Dendritic cell treated with granulocyte-macrophage colony-stimulating factor and Interleukin-4, amounts not matched to agents 40 ng/mL and 50 ng/mL, for 4 days (primary cell): ENCODE data around the gene DNAJC4.

Experiments
- H3K27ac Mint-ChIP-seq: one replicate; pipeline ENCODE4 v1.8.0; 2022; ENCODE audit warnings: mild to moderate bottlenecking, mixed read lengths
- H3K27me3 Mint-ChIP-seq: one replicate; pipeline ENCODE4 v1.8.0; 2022; ENCODE audit warnings: mild to moderate bottlenecking, mixed read lengths
- H3K36me3 Mint-ChIP-seq: one replicate; pipeline ENCODE4 v1.8.0; 2022; ENCODE audit warnings: low read depth, mixed read lengths
- H3K4me1 Mint-ChIP-seq: one replicate; pipeline ENCODE4 v1.8.0; 2022; ENCODE audit warnings: low read depth, mixed read lengths
- H3K4me3 Mint-ChIP-seq: one replicate; pipeline ENCODE4 v1.8.0; 2022; ENCODE audit warnings: mild to moderate bottlenecking, moderate library complexity, mixed read lengths
- H3K9me3 Mint-ChIP-seq: one replicate; pipeline ENCODE4 v1.8.0; 2022; ENCODE audit warnings: mixed read lengths
- intact Hi-C: fragments of 100-400 bp; cut with micrococcal nuclease; formaldehyde crosslinking; loops from one replicate; pipeline ENCODE4 v1.15.0; 2022

DNAJC4 gene

DNA sequence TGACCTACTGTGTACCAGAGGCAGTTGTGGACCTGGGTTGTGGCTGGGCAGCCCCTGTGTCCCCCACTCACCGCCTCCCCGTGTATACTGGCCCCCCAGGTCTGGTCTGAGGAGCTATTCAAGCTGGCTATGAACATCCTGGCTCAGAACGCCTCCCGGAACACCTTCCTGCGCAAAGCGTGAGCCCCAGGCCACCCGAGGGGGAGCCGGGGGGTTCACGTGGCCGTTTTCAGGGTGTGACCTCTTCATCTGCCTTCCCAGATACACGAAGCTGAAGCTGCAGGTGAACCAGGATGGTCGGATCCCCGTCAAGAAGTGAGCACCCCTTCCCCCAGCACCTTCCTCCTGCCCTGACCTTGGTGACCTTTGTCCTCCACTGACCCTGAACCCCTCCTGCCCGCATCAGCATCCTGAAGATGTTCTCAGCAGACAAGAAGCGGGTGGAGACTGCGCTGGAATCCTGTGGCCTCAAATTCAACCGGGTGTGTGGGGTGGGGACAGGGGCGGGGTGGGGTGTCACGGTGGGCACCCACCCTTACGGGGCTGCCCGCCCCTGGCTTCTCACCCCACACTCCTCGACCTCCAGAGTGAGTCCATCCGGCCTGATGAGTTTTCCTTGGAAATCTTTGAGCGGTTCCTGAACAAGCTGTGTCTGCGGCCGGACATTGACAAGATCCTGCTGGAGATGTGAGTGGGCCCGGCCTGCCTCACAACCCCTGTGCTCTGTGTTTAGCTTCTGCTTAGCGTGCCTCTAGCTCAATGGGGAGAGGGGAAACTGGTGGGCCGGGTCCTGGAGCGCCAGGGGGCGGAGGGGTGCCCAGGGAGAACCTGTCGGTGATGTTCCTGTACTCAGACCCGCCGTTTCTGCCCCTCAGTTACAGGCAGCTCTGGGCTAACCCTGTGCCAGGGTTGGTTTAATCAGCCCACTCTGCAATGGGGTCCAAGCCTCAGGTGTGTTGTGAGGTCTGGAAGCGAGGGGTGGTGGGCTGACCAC lies 25.1 kb downstream of the DNAJC4 start:
- no peak overlapping the region for H3K27ac Mint-ChIP-seq
- peaks cover 47% of the 10 kb centered on the region for H3K4me1 Mint-ChIP-seq
- intact Hi-C loops, result no loop called here
- no peak overlapping the region for H3K4me3 Mint-ChIP-seq
- H3K9me3 Mint-ChIP-seq, result no peaks in the 10 kb centered on the region
- H3K27me3 Mint-ChIP-seq, result peaks cover 4% of the 10 kb centered on the region
- H3K36me3 Mint-ChIP-seq, result peaks cover 83% of the 10 kb centered on the region

DNA sequence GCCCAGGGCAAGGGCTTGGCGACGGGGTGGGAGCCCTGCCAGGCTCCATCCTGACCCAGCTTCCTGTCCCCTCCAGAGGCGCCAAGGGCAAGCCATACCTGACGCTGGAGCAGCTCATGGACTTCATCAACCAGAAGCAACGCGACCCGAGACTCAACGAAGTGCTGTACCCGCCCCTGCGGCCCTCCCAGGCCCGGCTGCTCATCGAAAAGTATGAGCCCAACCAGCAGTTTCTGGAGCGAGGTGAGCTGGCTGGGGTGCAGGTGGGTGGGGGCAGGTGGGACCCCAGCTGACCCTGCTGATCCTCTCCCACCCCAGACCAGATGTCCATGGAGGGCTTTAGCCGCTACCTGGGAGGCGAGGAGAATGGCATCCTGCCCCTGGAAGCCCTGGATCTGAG lies 26.0 kb downstream of the DNAJC4 start:
- Mint-ChIP-seq H3K4me3 (no peak overlapping the region), H3K27me3 (no peaks in the 10 kb centered on the region), H3K4me1 (peaks cover 38% of the 10 kb centered on the region), H3K36me3 (peaks cover 91% of the 10 kb centered on the region), H3K9me3 (no peaks in the 10 kb centered on the region), H3K27ac (no peak overlapping the region)
- intact Hi-C loops, result no loop called here

DNA sequence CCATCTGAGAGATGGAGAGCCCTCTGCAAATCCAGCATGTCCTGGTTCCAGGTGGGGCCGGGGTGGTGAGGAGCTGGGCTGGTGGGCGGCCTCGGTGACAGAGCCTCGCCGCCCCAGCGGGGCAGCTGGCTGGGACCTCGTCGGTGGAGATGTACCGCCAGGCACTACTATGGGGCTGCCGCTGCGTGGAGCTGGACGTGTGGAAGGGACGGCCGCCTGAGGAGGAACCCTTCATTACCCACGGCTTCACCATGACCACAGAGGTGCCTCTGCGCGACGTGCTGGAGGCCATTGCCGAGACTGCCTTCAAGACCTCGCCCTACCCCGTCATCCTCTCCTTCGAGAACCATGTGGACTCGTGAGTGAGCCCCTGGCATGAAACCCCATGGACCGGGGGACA lies 28.0 kb downstream of the DNAJC4 start:
- peaks cover 22% of the 10 kb centered on the region for H3K4me1 Mint-ChIP-seq
- no peaks in the 10 kb centered on the region for H3K9me3 Mint-ChIP-seq
- H3K4me3 Mint-ChIP-seq, result no peak overlapping the region
- no peak overlapping the region for H3K27ac Mint-ChIP-seq
- no peaks in the 10 kb centered on the region for H3K27me3 Mint-ChIP-seq
- peaks cover 100% of the 10 kb centered on the region for H3K36me3 Mint-ChIP-seq
- intact Hi-C loops, result no loop called here

DNA sequence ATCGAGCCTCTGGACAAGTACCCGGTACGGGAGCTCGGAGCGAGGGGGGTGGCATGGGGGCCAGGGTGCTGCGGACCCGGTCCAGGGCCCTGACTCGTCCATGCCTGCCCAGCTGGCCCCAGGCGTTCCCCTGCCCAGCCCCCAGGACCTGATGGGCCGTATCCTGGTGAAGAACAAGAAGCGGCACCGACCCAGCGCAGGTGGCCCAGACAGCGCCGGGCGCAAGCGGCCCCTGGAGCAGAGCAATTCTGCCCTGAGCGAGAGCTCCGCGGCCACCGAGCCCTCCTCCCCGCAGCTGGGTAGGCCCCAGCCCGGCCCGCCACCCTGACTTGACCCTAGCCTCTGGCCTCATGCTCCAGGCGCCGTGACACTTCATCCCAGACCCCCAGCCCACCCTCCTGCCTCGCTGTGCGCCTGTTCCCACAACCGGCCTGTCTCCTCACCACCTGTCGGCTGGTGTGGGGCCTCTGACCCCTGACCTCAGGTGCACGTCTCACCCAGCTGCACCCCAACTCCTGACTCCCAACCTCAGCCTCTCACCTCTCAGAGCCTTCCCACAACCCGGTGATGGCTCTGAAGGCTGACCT lies 28.7 kb downstream of the DNAJC4 start:
- H3K4me3 Mint-ChIP-seq, result no peak overlapping the region
- H3K9me3 Mint-ChIP-seq, result no peaks in the 10 kb centered on the region
- intact Hi-C loops, result no loop called here
- no peaks in the 10 kb centered on the region for H3K27me3 Mint-ChIP-seq
- peaks cover 15% of the 10 kb centered on the region for H3K4me1 Mint-ChIP-seq
- H3K36me3 Mint-ChIP-seq, result peaks cover 100% of the 10 kb centered on the region
- no peak overlapping the region for H3K27ac Mint-ChIP-seq

DNA sequence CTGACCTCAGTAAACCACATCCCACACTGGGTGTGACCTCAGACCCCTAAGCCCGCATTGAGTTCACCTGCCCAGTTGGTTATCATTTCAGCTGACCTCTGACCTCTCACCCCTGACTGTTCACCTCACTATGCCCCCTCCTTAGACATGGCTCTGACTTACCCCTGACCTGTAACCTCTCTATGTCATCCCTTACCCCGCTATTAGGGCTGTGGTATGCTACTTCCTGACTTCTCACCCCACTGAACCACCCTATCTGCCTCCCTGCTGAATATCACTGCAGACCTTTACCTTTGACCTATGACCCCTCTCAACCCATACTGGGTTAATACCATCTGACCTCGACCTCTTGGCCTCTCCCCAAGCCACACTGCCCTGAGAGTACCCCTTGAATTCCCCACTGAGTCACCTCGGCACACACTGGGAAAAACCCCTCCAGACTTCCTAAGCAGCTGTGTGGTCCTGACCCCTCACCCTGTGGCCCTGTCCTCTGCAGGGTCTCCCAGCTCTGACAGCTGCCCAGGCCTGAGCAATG lies 29.3 kb downstream of the DNAJC4 start:
- H3K27me3 Mint-ChIP-seq, result no peaks in the 10 kb centered on the region
- no peak overlapping the region for H3K4me3 Mint-ChIP-seq
- intact Hi-C loops, result no loop called here
- H3K9me3 Mint-ChIP-seq, result no peaks in the 10 kb centered on the region
- peaks cover 100% of the 10 kb centered on the region for H3K36me3 Mint-ChIP-seq
- no peak overlapping the region for H3K27ac Mint-ChIP-seq
- H3K4me1 Mint-ChIP-seq, result peaks cover 10% of the 10 kb centered on the region

DNA sequence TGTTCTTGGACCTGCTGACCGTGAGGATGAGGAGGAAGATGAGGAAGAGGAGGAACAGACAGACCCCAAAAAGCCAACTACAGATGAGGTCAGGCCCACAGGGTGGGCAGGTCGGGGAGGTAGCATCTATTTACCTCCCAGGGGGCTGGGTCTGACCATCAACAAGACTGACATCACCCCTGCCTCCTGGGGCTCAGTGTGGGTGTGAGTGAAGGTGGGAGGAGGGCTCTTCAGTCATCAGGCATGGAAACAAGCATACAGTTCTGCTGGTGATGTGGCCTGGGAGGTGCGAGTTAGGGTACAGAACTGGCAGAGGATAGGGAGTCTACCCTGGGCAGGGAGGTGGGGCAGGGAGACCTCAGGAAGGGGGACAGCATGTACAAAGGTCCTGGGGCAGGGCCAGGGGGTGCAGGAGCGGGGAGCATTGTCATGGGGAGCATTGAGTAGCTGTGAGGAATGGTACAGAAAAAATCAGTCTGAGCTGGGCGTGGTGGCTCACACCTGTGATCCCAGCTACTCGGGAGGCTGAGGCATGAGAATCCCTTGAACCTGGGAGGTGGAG lies 29.9 kb downstream of the DNAJC4 start:
- Mint-ChIP-seq H3K4me3 (no peak overlapping the region), H3K27ac (no peak overlapping the region), H3K36me3 (peaks cover 100% of the 10 kb centered on the region), H3K27me3 (no peaks in the 10 kb centered on the region), H3K4me1 (peaks cover 11% of the 10 kb centered on the region), H3K9me3 (no peaks in the 10 kb centered on the region)
- intact Hi-C loops, result no loop called here

DNA sequence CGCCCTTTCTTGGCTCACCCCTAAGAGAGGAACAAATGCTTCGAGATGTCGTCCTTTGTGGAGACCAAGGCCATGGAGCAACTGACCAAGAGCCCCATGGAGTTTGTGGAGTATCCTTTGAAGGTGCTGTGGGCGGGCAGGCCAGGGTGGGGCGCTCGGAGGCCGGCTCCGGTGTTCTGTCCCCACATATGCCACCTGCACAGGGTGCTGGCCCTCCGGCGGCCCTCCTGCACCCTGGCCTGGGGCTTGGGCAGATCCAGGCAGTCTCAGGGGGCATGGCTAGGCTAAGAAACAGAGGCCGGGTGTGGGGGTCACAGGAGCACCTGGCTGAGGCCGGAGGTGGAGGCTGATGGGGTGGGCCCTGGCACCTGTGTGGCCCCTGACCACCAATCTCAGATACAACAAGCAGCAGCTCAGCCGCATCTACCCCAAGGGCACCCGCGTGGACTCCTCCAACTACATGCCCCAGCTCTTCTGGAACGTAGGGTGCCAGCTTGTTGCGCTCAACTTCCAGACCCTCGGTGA lies 31.3 kb downstream of the DNAJC4 start:
- Mint-ChIP-seq H3K27me3 (no peaks in the 10 kb centered on the region), H3K27ac (no peak overlapping the region)

DNA sequence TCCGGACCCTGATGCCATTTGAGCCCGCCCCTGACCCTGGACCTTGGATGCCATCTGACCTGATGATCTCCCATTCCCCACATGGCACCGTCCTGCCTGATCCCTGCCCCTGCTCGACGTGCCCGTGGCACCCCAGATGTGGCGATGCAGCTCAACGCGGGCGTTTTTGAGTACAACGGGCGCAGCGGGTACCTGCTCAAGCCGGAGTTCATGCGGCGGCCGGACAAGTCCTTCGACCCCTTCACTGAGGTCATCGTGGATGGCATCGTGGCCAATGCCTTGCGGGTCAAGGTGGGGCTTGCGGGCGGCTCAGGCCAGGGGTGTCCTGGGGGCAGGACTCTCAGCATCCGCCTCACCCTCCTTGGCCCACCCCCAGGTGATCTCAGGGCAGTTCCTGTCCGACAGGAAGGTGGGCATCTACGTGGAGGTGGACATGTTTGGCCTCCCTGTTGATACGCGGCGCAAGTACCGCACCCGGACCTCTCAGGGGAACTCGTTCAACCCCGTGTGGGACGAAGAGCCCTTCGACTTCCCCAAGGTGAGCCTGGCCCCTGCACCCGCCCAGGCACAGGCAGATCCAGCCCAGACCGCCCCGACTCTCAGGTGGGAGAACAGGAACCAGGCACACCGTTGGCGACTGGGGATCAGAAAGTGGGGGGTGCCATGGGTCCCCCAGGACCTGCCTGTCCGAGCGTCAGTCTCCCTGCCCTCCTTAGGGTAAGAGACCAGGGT lies 32.1 kb downstream of the DNAJC4 start:
- no peak overlapping the region for H3K27ac Mint-ChIP-seq

More for the DNA sequence above, 31.3 kb downstream of the DNAJC4 start:
- Mint-ChIP-seq H3K4me3 (no peak overlapping the region), H3K36me3 (peaks cover 100% of the 10 kb centered on the region), H3K9me3 (no peaks in the 10 kb centered on the region), H3K4me1 (peaks cover 25% of the 10 kb centered on the region)
- intact Hi-C loops, result no loop called here

DNA sequence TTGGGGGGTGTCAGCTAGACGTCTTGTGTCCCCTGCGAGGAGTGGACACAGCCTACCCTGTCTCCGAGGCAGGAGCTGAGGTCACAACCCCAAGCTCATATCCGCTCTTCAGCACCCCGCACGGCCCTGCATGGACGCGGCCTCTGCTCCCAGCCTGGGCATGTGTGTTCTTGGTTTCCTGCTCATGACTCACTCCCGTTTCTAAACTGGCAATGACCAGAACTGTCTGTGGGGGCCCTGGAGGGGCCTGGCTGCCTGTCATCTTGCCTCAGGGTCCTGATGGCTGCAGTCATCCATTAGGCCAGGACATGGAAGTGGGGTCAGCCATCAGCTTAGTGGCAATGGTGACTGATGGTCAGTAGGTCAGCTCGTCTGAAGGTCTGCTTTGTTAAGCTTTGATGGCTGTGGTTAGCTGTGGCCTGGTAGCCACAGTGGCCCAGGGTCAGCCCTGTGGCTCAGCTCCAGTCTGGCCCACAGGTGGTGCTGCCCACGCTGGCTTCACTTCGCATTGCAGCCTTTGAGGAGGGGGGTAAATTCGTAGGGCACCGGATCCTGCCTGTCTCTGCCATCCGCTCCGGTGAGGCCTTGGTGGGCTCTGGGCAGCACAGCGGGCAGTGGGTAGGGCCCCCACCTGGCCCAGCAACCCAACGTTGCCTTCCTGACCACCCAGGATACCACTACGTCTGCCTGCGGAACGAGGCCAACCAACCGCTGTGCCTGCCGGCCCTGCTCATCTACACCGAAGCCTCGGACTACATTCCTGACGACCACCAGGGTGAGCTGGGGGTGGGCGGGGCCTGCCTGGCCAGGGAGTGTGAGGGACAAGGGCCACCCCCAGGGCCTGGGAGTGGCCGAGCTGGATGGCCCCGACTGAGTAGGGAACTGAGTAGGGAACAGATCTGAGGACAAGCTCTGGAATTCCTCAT lies 32.9 kb downstream of the DNAJC4 start:
- Mint-ChIP-seq H3K9me3 (no peaks in the 10 kb centered on the region), H3K27me3 (no peaks in the 10 kb centered on the region), H3K36me3 (peaks cover 100% of the 10 kb centered on the region), H3K4me3 (no peak overlapping the region), H3K4me1 (peaks cover 42% of the 10 kb centered on the region), H3K27ac (no peak overlapping the region)
- intact Hi-C loops, result no loop called here

More for the DNA sequence above, 32.1 kb downstream of the DNAJC4 start:
- Mint-ChIP-seq H3K4me3 (no peak overlapping the region), H3K9me3 (no peaks in the 10 kb centered on the region), H3K4me1 (peaks cover 34% of the 10 kb centered on the region), H3K27me3 (no peaks in the 10 kb centered on the region), H3K36me3 (peaks cover 100% of the 10 kb centered on the region)
- intact Hi-C loops, result no loop called here

DNA sequence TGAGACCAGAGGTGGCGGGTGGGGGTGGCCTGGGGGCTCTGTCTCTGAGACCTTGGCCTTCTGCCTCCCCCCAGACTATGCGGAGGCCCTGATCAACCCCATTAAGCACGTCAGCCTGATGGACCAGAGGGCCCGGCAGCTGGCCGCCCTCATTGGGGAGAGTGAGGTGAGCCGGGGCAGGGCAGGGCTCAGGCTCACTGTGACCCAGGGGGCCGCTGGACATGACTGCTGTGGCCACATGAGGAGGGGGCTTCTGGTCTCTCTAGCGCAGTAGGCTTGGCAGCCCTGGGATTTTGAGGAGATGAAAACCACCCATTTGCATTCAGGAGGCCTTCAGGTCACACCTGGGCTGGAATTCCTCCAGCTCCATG lies 33.6 kb downstream of the DNAJC4 start:
- intact Hi-C loops, result no loop called here
- Mint-ChIP-seq H3K36me3 (peaks cover 100% of the 10 kb centered on the region), H3K9me3 (no peaks in the 10 kb centered on the region), H3K27ac (no peak overlapping the region), H3K4me3 (no peak overlapping the region), H3K4me1 (peaks cover 49% of the 10 kb centered on the region), H3K27me3 (no peaks in the 10 kb centered on the region)

DNA sequence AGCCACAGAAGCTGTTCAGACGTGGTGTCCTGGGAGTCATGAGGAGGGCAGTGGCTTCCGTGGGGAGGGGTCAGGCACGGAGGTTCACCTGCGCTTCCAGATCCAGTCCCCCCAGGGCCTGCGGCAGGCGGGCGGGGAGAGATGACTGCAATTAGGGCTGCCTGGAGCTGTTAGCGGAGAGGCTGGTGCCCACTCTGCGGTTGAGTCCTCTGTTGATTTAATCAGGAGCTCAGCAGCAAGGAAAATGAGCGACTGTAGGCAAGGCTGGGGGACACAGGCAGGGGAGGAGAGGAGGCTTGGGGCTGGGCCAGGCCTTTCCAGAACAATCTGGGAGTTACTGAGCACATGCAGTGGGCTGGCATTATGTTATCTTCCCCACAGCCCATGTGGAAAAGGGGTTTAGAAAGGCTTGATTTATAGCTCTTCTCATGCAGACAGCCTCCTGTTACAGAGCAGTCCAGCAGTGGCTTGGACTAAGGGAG lies 34.1 kb downstream of the DNAJC4 start:
- intact Hi-C loops, result no loop called here
- H3K4me1 Mint-ChIP-seq, result peaks cover 48% of the 10 kb centered on the region
- H3K27me3 Mint-ChIP-seq, result no peaks in the 10 kb centered on the region

DNA sequence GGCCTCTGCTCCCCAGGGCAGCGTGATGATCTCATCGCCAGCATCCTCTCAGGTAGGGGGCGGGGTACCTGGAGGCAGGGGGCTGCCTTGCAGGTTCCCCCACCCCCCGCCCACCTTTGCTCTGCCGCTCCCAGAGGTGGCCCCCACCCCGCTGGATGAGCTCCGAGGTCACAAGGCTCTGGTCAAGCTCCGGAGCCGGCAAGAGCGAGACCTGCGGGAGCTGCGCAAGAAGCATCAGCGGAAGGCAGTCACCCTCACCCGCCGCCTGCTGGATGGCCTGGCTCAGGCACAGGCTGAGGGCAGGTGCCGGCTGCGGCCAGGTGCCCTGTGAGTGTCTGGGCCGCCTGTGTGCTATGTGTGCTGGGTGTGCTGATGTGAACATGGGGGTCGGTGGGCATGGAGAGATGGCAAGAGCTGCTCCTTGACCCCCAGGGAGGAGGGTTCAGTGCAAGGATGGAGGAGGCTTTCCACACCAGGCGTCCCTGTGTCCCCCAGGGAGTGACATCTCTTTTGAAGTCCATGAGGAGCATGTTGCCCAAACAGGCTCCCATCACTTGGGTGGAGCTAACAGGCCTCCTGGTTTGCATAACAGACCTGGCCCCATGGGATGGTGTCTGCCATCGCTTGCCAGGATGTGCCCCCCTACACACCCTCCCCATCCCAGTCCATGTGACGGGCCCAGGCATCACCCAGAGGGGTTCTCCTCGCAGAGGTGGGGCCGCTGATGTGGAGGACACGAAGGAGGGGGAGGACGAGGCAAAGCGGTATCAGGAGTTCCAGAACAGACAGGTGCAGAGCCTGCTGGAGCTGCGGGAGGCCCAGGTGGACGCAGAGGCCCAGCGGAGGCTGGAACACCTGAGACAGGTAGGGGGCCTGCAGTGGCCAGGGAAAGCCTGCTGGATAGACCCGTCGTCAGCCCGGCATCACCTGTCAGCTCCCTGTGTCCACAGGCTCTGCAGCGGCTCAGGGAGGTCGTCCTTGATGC lies 35.1 kb downstream of the DNAJC4 start:
- intact Hi-C loops, result no loop called here
- Mint-ChIP-seq H3K4me3 (no peak overlapping the region), H3K4me1 (peaks cover 42% of the 10 kb centered on the region), H3K27me3 (no peaks in the 10 kb centered on the region), H3K27ac (no peak overlapping the region), H3K9me3 (no peaks in the 10 kb centered on the region), H3K36me3 (peaks cover 94% of the 10 kb centered on the region)

More for the DNA sequence above, 34.1 kb downstream of the DNAJC4 start:
- no peak overlapping the region for H3K27ac Mint-ChIP-seq
- H3K4me3 Mint-ChIP-seq, result no peak overlapping the region
- peaks cover 98% of the 10 kb centered on the region for H3K36me3 Mint-ChIP-seq
- no peaks in the 10 kb centered on the region for H3K9me3 Mint-ChIP-seq
